Neural cell (in vitro differentiated cells): ENCODE measurements around the gene RADIL. TPM values are rescaled to one million over a fixed set of nuclear protein-coding genes. Genes with fewer than 3 reads are reported as not detected.

Experiments
- H2AFZ ChIP-seq: fragments of 200-600, 300-800 bp; sonication (generic), shearing (Covaris generic); 2 replicates; pipeline ENCODE4 v1.6.0; 2014; ENCODE audit warnings: low read depth, mild to moderate bottlenecking, antibody characterized with exemption, low read length, moderate library complexity
- H3F3A ChIP-seq: fragments of 200-600 bp; shearing (Covaris generic); 2 replicates; pipeline ENCODE4 v1.6.1; 2016; ENCODE audit warnings: mild to moderate bottlenecking, moderate library complexity, mixed read lengths, antibody characterized with exemption, low read length; ENCODE audit not compliant: insufficient read depth, poor library complexity, severe bottlenecking
- H3K27ac ChIP-seq: fragments of 200-600, 300-800 bp; sonication (generic), shearing (Covaris generic); 2 replicates; pipeline ENCODE4 v1.5.1; 2014; ENCODE audit warnings: mild to moderate bottlenecking, low read length, moderate library complexity
- H3K27me3 ChIP-seq: fragments of 300-800, 200-600 bp; sonication (generic), shearing (Covaris generic); 2 replicates; pipeline ENCODE4 v1.6.0; 2014; ENCODE audit warnings: mild to moderate bottlenecking, low read depth, low read length, moderate library complexity; ENCODE audit not compliant: insufficient read depth
- H3K36me3 ChIP-seq: fragments of 300-800, 200-600 bp; sonication (generic), shearing (Covaris generic); 2 replicates; pipeline ENCODE4 v1.5.1; 2014; ENCODE audit warnings: mild to moderate bottlenecking, antibody characterized with exemption, low read length, moderate library complexity; ENCODE audit not compliant: insufficient read depth
- H3K4me2 ChIP-seq: fragments of 300-800, 200-600 bp; sonication (generic), shearing (Covaris generic); 2 replicates; pipeline ENCODE4 v1.6.0; 2014; ENCODE audit warnings: mild to moderate bottlenecking, low read length
- H3K4me3 ChIP-seq: fragments of 300-800, 200-600 bp; sonication (generic), shearing (Covaris generic); 2 replicates; pipeline ENCODE4 v1.5.1; 2014; ENCODE audit warnings: mild to moderate bottlenecking, low read length, moderate library complexity
- H3K79me2 ChIP-seq: fragments of 200-600 bp; shearing (Covaris generic); replicated peaks from 2 replicates; pipeline ENCODE4 v1.6.0; 2014; ENCODE audit warnings: mild to moderate bottlenecking, low read length, moderate library complexity; ENCODE audit not compliant: insufficient read depth
- H3K9ac ChIP-seq: fragments of 300-800, 200-600 bp; sonication (generic), shearing (Covaris generic); 2 replicates; pipeline ENCODE4 v1.6.1; 2016; ENCODE audit warnings: mild to moderate bottlenecking, low read length, mixed read lengths
- H3K9me2 ChIP-seq: fragments of 200-600 bp; shearing (Covaris generic); 2 replicates; pipeline ENCODE4 v1.6.1; 2016; ENCODE audit warnings: mild to moderate bottlenecking, low read length, mixed read lengths; ENCODE audit not compliant: insufficient read depth
- H3K9me3 ChIP-seq: fragments of 200-600, 300-800 bp; sonication (generic), shearing (Covaris generic); 2 replicates; pipeline ENCODE4 v1.6.1; 2016; ENCODE audit warnings: mild to moderate bottlenecking, mixed run types, low read length, moderate library complexity, mixed read lengths
- H4K20me1 ChIP-seq: fragments of 200-600 bp; shearing (Covaris generic); 2 replicates; pipeline ENCODE4 v1.6.1; 2016; ENCODE audit warnings: mild to moderate bottlenecking, mixed run types; ENCODE audit not compliant: insufficient read depth
- CTCF ChIP-seq: fragments of 450-650 bp; IDR thresholded peaks from 2 replicates; pipeline ENCODE4 v1.5.1; 2014; ENCODE audit warnings: antibody characterized with exemption, mild to moderate bottlenecking, moderate library complexity; ENCODE audit not compliant: poor library complexity, severe bottlenecking
- EP300 ChIP-seq: fragments of 450-650 bp; conservative IDR thresholded peaks from 2 replicates; pipeline ENCODE4 v1.6.1; 2014; ENCODE audit warnings: antibody characterized with exemption, mild to moderate bottlenecking, moderate library complexity; ENCODE audit not compliant: poor library complexity, severe bottlenecking
- EZH2 ChIP-seq: fragments of 200-600, 300-800 bp; shearing (Covaris generic), sonication (generic); IDR thresholded peaks from 2 replicates; pipeline ENCODE4 v1.6.1; 2014; ENCODE audit warnings: antibody characterized with exemption, low read length, borderline replicate concordance, mild to moderate bottlenecking; ENCODE audit not compliant: insufficient read depth, poor library complexity, severe bottlenecking
- MXI1 ChIP-seq: fragments of 450-650 bp; conservative IDR thresholded peaks from 2 replicates; pipeline ENCODE4 v1.6.1; 2014; ENCODE audit warnings: antibody characterized with exemption, mild to moderate bottlenecking; ENCODE audit not compliant: poor library complexity, severe bottlenecking
- POLR2AphosphoS5 ChIP-seq: IDR thresholded peaks from 2 replicates; pipeline ENCODE4 v1.6.1; 2012
- RAD21 ChIP-seq: fragments of 450-650 bp; conservative IDR thresholded peaks from 2 replicates; pipeline ENCODE4 v1.6.1; 2014; ENCODE audit warnings: antibody characterized with exemption, mild to moderate bottlenecking, moderate library complexity
- REST ChIP-seq: IDR thresholded peaks from 2 replicates; pipeline ENCODE4 v1.6.1; 2012; ENCODE audit warnings: borderline replicate concordance
- SMC3 ChIP-seq: fragments of 450-650 bp; conservative IDR thresholded peaks from 2 replicates; pipeline ENCODE4 v1.6.1; 2014; ENCODE audit warnings: antibody characterized with exemption, mild to moderate bottlenecking, moderate library complexity; ENCODE audit not compliant: poor library complexity
- TAF1 ChIP-seq: IDR thresholded peaks from 2 replicates; pipeline ENCODE4 v1.6.1; 2012; ENCODE audit warnings: low read depth
- polyA plus RNA-seq: library from polyadenylated mRNA; depleted of rRNA; stranded (reverse); fragments of >200 nt; gene quantifications from 2 replicates; pipeline ENCODE4 v1.2.3, GENCODE V29; 2014

The RADIL gene
- polyA plus RNA-seq, 1 donor from 2014 or later, result 4.1 TPM

- no peak overlapping the region for H2AFZ ChIP-seq
- TF ChIP-seq CTCF, result peak; percentile 28
- no peak for TF ChIP-seq MXI1
- no peak overlapping the region for H3K27ac ChIP-seq
- no peaks in the 10 kb centered on the region for H4K20me1 ChIP-seq
- H3K9me2 ChIP-seq, result no peaks in the 10 kb centered on the region
- H3K9me3 ChIP-seq, result no peaks in the 10 kb centered on the region
- no peak overlapping the region for H3K9ac ChIP-seq
- H3F3A ChIP-seq, result no peaks in the 10 kb centered on the region
- H3K4me2 ChIP-seq, result no peak overlapping the region
- H3K4me3 ChIP-seq, result no peak overlapping the region
- H3K36me3 ChIP-seq, result no peaks in the 10 kb centered on the region
- H3K79me2 ChIP-seq, result no peaks in the 10 kb centered on the region
- no peaks in the 10 kb centered on the region for H3K27me3 ChIP-seq
Measured at GRCh38 chr7:4765776-4766490, 117.6 kb downstream of the RADIL start.

- H3K4me3 ChIP-seq, result no peak overlapping the region
- no peaks in the 10 kb centered on the region for H3K9me3 ChIP-seq
- no peaks in the 10 kb centered on the region for H3K79me2 ChIP-seq
- no peaks in the 10 kb centered on the region for H3K27me3 ChIP-seq
- H3K27ac ChIP-seq, result no peak overlapping the region
- no peak overlapping the region for H3K4me2 ChIP-seq
- H3F3A ChIP-seq, result no peaks in the 10 kb centered on the region
- H2AFZ ChIP-seq, result no peak overlapping the region
- H3K36me3 ChIP-seq, result no peaks in the 10 kb centered on the region
- no peaks in the 10 kb centered on the region for H4K20me1 ChIP-seq
- H3K9ac ChIP-seq, result no peak overlapping the region
- no peaks in the 10 kb centered on the region for H3K9me2 ChIP-seq
- TF ChIP-seq TAF1 (no peak), EZH2 (no peak)
Measured at GRCh38 chr7:4764402-4765007, 119.0 kb downstream of the RADIL start.

GRCh38 chr7:4763794-4764185 lies 119.7 kb downstream of the RADIL start:
- Histone ChIP-seq H3K9me3 (no peaks in the 10 kb centered on the region), H3K27me3 (no peaks in the 10 kb centered on the region), H3K79me2 (no peaks in the 10 kb centered on the region), H3K4me3 (no peak overlapping the region), H2AFZ (no peak overlapping the region), H3F3A (no peaks in the 10 kb centered on the region), H3K4me2 (no peak overlapping the region), H3K27ac (no peak overlapping the region), H3K9ac (no peak overlapping the region), H3K9me2 (no peaks in the 10 kb centered on the region), H3K36me3 (no peaks in the 10 kb centered on the region), H4K20me1 (no peaks in the 10 kb centered on the region)
- no peak for TF ChIP-seq POLR2AphosphoS5
- TF ChIP-seq MXI1, result no peak
- TF ChIP-seq EP300, result no peak
- no peak for TF ChIP-seq EZH2
- TF ChIP-seq TAF1, result no peak
- TF ChIP-seq REST, result no peak
- TF ChIP-seq RAD21, result no peak
- no peak for TF ChIP-seq SMC3
- TF ChIP-seq CTCF, result no peak
